BE2C (cell line): ENCODE measurements around the gene ARHGEF4.
A peak's percentile ranks its signal among the peaks of the same experiment; 100 is the strongest.

ENCODE experiments used
- DNase-seq: peaks from one replicate; pipeline ENCODE4 v3.0.0-alpha.2; 2020
- H3K27me3 ChIP-seq: fragments of 250-450 bp; sonication (Bioruptor Pico); 2 replicates; pipeline ENCODE4 v1.5.1; 2020; ENCODE audit warnings: mild to moderate bottlenecking
- H3K36me3 ChIP-seq: fragments of 250-450 bp; sonication (Bioruptor Pico); 2 replicates; pipeline ENCODE4 v1.5.1; 2020; ENCODE audit warnings: mild to moderate bottlenecking
- H3K4me1 ChIP-seq: fragments of 250-450 bp; sonication (Bioruptor Pico); 2 replicates; pipeline ENCODE4 v1.5.1; 2020
- H3K4me3 ChIP-seq: 2 replicates; pipeline ENCODE4 v1.5.1; 2011; ENCODE audit warnings: low read depth, low read length
- H3K9me3 ChIP-seq: fragments of 250-450 bp; sonication (Bioruptor Pico); 2 replicates; pipeline ENCODE4 v1.5.1; 2020
- CTCF ChIP-seq: IDR thresholded peaks from 2 replicates; pipeline ENCODE4 v1.5.1; 2012; ENCODE audit warnings: mild to moderate bottlenecking, low read depth, low read length

ARHGEF4 gene

GRCh38 chr2:131027566-131028528 is 191.1 kb downstream of the ARHGEF4 start:
- Histone ChIP-seq H3K4me3 (no peak overlapping the region), H3K27me3 (no peaks in the 10 kb centered on the region), H3K9me3 (no peaks in the 10 kb centered on the region), H3K4me1 (no peaks in the 10 kb centered on the region), H3K36me3 (no peaks in the 10 kb centered on the region)
- TF ChIP-seq CTCF = no peak
- DNase-seq = no peak

DNA sequence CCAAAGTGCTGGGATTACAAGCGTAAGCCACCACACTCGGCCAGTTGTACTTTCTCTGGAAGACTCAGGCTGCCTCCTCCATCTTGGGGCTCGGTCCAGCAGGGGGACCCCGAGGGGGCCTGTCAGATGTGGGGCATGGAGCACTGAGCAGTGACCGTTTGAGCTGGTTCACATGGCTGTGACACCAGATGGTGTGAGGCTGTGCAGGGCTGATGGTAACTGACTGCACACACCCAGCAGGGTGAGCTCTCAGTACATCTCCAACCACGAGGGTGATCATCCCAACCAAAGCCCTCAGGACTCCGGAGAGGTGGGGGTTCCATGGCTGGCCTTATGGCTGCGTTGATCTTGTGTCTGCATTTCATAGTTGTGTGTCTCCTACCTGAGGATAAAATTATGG is 193.1 kb downstream of the ARHGEF4 start:
- TF ChIP-seq CTCF = no peak

DNA sequence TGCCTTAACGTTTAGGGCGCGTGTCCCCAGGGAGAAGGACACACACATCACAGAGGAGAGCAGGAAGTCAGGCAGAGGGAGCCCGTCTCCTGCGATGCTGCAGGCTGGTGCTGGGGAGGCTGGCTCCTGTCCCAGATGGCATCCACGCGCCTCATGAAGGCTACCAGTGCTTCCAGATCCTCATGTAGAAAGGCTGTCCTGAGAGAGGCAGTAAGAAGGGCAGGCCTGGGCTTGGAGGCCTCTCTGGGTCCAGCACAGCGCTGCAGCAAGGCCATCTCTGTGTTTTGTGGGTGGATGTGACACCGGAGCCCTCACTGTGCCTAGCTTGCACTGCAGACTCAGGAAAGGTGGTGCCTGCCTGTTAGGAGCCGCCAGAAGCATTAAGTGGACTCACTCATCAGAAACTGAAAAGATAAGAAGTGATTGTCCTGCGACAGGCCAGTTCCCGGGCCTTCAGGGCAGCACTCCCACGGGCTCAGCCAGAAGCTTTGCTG is 193.8 kb downstream of the ARHGEF4 start:
- Histone ChIP-seq H3K27me3 (peaks cover 5% of the 10 kb centered on the region; the same call in 1 of the 2 replicates), H3K36me3 (no peaks in the 10 kb centered on the region), H3K4me3 (no peak overlapping the region), H3K4me1 (no peaks in the 10 kb centered on the region), H3K9me3 (no peaks in the 10 kb centered on the region)
- TF ChIP-seq CTCF = no peak
- peak; percentile 46 for DNase-seq

More for the DNA sequence above, 193.1 kb downstream of the ARHGEF4 start:
- H3K4me1 ChIP-seq = no peaks in the 10 kb centered on the region
- DNase-seq = no peak
- H3K4me3 ChIP-seq = no peak overlapping the region
- no peaks in the 10 kb centered on the region for H3K9me3 ChIP-seq
- H3K36me3 ChIP-seq = no peaks in the 10 kb centered on the region
- H3K27me3 ChIP-seq = peaks cover 5% of the 10 kb centered on the region; the same call in 1 of the 2 replicates

GRCh38 chr2:131031431-131031841 is 194.7 kb downstream of the ARHGEF4 start:
- no peak for TF ChIP-seq CTCF
- H3K36me3 ChIP-seq = no peaks in the 10 kb centered on the region
- H3K27me3 ChIP-seq = peaks cover 5% of the 10 kb centered on the region; the same call in 1 of the 2 replicates
- no peak overlapping the region for H3K4me3 ChIP-seq
- H3K4me1 ChIP-seq = no peaks in the 10 kb centered on the region
- H3K9me3 ChIP-seq = no peaks in the 10 kb centered on the region
- DNase-seq = no peak

DNA sequence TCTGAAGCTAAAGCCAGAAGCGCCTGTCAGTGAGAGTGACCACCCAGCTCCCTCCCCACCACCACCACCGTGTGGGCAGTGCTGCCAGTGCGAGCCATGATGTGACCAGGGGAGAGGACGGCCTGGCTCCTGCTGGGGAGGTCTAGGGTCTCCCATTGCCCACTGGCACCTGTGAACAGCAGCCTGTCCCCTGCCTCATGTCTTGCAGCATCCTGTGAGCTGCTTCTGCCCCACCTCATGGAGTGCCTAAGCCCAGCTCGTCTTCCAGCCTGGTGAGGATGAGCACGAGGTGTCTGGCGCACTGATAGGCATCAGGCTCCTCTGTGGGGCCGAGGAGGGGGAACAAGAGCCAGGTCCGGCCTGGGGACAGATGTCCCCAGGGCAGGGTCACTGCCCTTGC is 195.2 kb downstream of the ARHGEF4 start:
- TF ChIP-seq CTCF = no peak
- no peaks in the 10 kb centered on the region for H3K4me1 ChIP-seq
- DNase-seq = no peak
- no peaks in the 10 kb centered on the region for H3K36me3 ChIP-seq
- no peak overlapping the region for H3K4me3 ChIP-seq
- H3K27me3 ChIP-seq = peaks cover 5% of the 10 kb centered on the region; the same call in 1 of the 2 replicates
- H3K9me3 ChIP-seq = no peaks in the 10 kb centered on the region

GRCh38 chr2:131032393-131032836 is 195.7 kb downstream of the ARHGEF4 start:
- H3K36me3 ChIP-seq = no peaks in the 10 kb centered on the region
- H3K4me1 ChIP-seq = no peaks in the 10 kb centered on the region
- peaks cover 5% of the 10 kb centered on the region; the same call in 1 of the 2 replicates for H3K27me3 ChIP-seq

More at GRCh38 chr2:131032393-131032836, 195.7 kb downstream of the ARHGEF4 start:
- Histone ChIP-seq H3K9me3 (no peaks in the 10 kb centered on the region), H3K4me3 (no peak overlapping the region)
- TF ChIP-seq CTCF = no peak
- no peak for DNase-seq
